HepG2 (cell line): ENCODE measurements around the gene FUOM. TPM values are rescaled to one million over a fixed set of nuclear protein-coding genes. Genes with fewer than 3 reads are reported as not detected.

Source experiments
- HDAC2 ChIP-seq: sonication (generic); formaldehyde crosslinking; IDR thresholded peaks from 2 replicates; pipeline ENCODE4 v1.4.0; 2020; ENCODE audit warnings: missing genetic modification reagents
- MYC ChIP-seq: sonication (generic); formaldehyde crosslinking; IDR thresholded peaks from 2 replicates; pipeline ENCODE4 v1.9.0; 2021; ENCODE audit warnings: missing genetic modification reagents, borderline replicate concordance
- SMAD3 ChIP-seq: sonication (generic); formaldehyde crosslinking; IDR thresholded peaks from 2 replicates; pipeline ENCODE4 v1.4.0; 2020; ENCODE audit warnings: missing genetic modification reagents
- USF2 ChIP-seq, 2 experiments: sonication (generic) in 1 of 2; formaldehyde crosslinking in 1 of 2; IDR thresholded peaks; 2 replicates each; pipeline versions ENCODE4 v1.5.1 to v1.6.1; 2011 to 2020; ENCODE audit warnings: borderline replicate concordance in 1 of 2, low read depth in 1 of 2, low read length in 1 of 2, mild to moderate bottlenecking in 1 of 2, missing genetic modification reagents in 1 of 2, moderate library complexity in 1 of 2
- ZBTB34 ChIP-seq: sonication (generic); formaldehyde crosslinking; IDR thresholded peaks from 2 replicates; pipeline ENCODE4 v1.8.0; 2022; ENCODE audit warnings: mild to moderate bottlenecking, missing genetic modification reagents
- ZNF280B ChIP-seq: sonication (generic); formaldehyde crosslinking; IDR thresholded peaks from 2 replicates; pipeline ENCODE4 v1.5.0; 2020; ENCODE audit warnings: missing genetic modification reagents, mild to moderate bottlenecking, borderline replicate concordance
- ZNF451 ChIP-seq: sonication (generic); formaldehyde crosslinking; IDR thresholded peaks from 2 replicates; pipeline ENCODE4 v1.5.0; 2020; ENCODE audit warnings: mild to moderate bottlenecking, missing genetic modification reagents
- ZNF547 ChIP-seq: sonication (generic); formaldehyde crosslinking; IDR thresholded peaks from 2 replicates; pipeline ENCODE4 v1.5.1; 2020; ENCODE audit warnings: mild to moderate bottlenecking, missing genetic modification reagents
- polyA plus RNA-seq, 8 experiments: library from polyadenylated mRNA; depleted of rRNA in 3 of 8; stranded (reverse) in 7 of 8; unstranded in 1 of 8; fragments of >200 nt; fragmentation: Illumina TruSeq in 4 of 8; extraction: Trizol in 4 of 8; gene quantifications; 2 replicates each; pipeline versions ENCODE4 v1.2.1 to v1.2.3, GENCODE V29; 2011 to 2016; ENCODE audit warnings: low read depth in 4 of 8, missing spikeins in 1 of 8, mixed read lengths in 1 of 8; ENCODE audit not compliant: insufficient read depth in 1 of 8
- total RNA-seq, 5 experiments: library from RNA; depleted of rRNA; stranded (reverse); fragments of >200 nt; fragmentation: Illumina TruSeq; extraction: Trizol; gene quantifications; 2 replicates each; pipeline ENCODE4 v1.2.3, GENCODE V29; 2016; ENCODE audit warnings: low read depth in 1 of 5
- TF ChIP-seq, protein P1 (sequence below): sonication (generic); formaldehyde crosslinking; IDR thresholded peaks from 2 replicates; pipeline ENCODE4 v1.5.1; 2020; ENCODE audit warnings: missing genetic modification reagents, mild to moderate bottlenecking, borderline replicate concordance
- TF ChIP-seq, protein P2 (sequence below): sonication (generic); formaldehyde crosslinking; IDR thresholded peaks from 2 replicates; pipeline ENCODE4 v1.4.0; 2020; ENCODE audit warnings: missing genetic modification reagents
- TF ChIP-seq, protein P3 (sequence below): sonication (generic); formaldehyde crosslinking; IDR thresholded peaks from 2 replicates; pipeline ENCODE4 v1.4.0; 2020; ENCODE audit warnings: missing genetic modification reagents, mild to moderate bottlenecking, borderline replicate concordance

FUOM gene
- total and polyA plus RNA-seq, 2 of the 13 experiments (the other 11 are each of a cell fraction or from before 2014, with no cell fraction given), result 27.5 to 60.4 TPM

- TF ChIP-seq, protein P1, sequence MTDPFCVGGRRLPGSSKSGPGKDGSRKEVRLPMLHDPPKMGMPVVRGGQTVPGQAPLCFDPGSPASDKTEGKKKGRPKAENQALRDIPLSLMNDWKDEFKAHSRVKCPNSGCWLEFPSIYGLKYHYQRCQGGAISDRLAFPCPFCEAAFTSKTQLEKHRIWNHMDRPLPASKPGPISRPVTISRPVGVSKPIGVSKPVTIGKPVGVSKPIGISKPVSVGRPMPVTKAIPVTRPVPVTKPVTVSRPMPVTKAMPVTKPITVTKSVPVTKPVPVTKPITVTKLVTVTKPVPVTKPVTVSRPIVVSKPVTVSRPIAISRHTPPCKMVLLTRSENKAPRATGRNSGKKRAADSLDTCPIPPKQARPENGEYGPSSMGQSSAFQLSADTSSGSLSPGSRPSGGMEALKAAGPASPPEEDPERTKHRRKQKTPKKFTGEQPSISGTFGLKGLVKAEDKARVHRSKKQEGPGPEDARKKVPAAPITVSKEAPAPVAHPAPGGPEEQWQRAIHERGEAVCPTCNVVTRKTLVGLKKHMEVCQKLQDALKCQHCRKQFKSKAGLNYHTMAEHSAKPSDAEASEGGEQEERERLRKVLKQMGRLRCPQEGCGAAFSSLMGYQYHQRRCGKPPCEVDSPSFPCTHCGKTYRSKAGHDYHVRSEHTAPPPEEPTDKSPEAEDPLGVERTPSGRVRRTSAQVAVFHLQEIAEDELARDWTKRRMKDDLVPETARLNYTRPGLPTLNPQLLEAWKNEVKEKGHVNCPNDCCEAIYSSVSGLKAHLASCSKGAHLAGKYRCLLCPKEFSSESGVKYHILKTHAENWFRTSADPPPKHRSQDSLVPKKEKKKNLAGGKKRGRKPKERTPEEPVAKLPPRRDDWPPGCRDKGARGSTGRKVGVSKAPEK, result no peak
- TF ChIP-seq ZBTB34 (CRISPR knock-in tag) (no peak), MYC (CRISPR knock-in tag) (peak; percentile 83), SMAD3 (CRISPR knock-in tag) (no peak), ZNF280B (CRISPR knock-in tag) (0 out of 2 replicates have a peak, but pooled peaks have one; percentile 33), USF2 (IDR thresholded peaks at IDR 0.05; ENCODE audit: low read depth, low read length) (no peak), USF2 (CRISPR knock-in tag; IDR thresholded peaks at IDR 0.05; ENCODE audit: borderline replicate concordance) (0 out of 2 replicates have a peak, but pooled peaks have one; percentile 24), ZNF451 (no peak), HDAC2 (CRISPR knock-in tag) (peak; percentile 40; the same call in 1 of the 2 replicates), ZNF547 (CRISPR knock-in tag) (peak; percentile 83)
- TF ChIP-seq, protein P2, sequence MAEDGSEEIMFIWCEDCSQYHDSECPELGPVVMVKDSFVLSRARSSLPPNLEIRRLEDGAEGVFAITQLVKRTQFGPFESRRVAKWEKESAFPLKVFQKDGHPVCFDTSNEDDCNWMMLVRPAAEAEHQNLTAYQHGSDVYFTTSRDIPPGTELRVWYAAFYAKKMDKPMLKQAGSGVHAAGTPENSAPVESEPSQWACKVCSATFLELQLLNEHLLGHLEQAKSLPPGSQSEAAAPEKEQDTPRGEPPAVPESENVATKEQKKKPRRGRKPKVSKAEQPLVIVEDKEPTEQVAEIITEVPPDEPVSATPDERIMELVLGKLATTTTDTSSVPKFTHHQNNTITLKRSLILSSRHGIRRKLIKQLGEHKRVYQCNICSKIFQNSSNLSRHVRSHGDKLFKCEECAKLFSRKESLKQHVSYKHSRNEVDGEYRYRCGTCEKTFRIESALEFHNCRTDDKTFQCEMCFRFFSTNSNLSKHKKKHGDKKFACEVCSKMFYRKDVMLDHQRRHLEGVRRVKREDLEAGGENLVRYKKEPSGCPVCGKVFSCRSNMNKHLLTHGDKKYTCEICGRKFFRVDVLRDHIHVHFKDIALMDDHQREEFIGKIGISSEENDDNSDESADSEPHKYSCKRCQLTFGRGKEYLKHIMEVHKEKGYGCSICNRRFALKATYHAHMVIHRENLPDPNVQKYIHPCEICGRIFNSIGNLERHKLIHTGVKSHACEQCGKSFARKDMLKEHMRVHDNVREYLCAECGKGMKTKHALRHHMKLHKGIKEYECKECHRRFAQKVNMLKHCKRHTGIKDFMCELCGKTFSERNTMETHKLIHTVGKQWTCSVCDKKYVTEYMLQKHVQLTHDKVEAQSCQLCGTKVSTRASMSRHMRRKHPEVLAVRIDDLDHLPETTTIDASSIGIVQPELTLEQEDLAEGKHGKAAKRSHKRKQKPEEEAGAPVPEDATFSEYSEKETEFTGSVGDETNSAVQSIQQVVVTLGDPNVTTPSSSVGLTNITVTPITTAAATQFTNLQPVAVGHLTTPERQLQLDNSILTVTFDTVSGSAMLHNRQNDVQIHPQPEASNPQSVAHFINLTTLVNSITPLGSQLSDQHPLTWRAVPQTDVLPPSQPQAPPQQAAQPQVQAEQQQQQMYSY, result peak; percentile 3; the same call in 1 of the 2 replicates
- TF ChIP-seq, protein P3, sequence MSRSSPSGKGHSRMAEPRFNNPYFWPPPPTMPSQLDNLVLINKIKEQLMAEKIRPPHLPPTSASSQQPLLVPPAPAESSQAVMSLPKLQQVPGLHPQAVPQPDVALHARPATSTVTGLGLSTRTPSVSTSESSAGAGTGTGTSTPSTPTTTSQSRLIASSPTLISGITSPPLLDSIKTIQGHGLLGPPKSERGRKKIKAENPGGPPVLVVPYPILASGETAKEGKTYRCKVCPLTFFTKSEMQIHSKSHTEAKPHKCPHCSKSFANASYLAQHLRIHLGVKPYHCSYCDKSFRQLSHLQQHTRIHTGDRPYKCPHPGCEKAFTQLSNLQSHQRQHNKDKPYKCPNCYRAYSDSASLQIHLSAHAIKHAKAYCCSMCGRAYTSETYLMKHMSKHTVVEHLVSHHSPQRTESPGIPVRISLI (CRISPR knock-in tag), result no peak
Observed at GRCh38 chr10:133378251-133379096, 20.7 kb upstream of the FUOM start (continued).
